HepG2 (cell line): ENCODE data around the gene TDRD9. TPM values are rescaled to one million over a fixed set of nuclear protein-coding genes. Genes with fewer than 3 reads are reported as not detected.

Experiments
- EZH2 ChIP-seq: conservative IDR thresholded peaks from 2 replicates; pipeline ENCODE4 v1.6.1; 2012; ENCODE audit warnings: mild to moderate bottlenecking, low read depth, low read length, moderate library complexity
- FOXK2 ChIP-seq: fragments of 450-650 bp; IDR thresholded peaks from 2 replicates; pipeline ENCODE4 v1.6.1; 2016
- HIVEP1 ChIP-seq: sonication (generic); formaldehyde crosslinking; IDR thresholded peaks from 2 replicates; pipeline ENCODE4 v1.4.0; 2020; ENCODE audit warnings: mild to moderate bottlenecking, missing genetic modification reagents
- TRIM24 ChIP-seq: sonication (generic); formaldehyde crosslinking; IDR thresholded peaks from 2 replicates; pipeline ENCODE4 v1.8.0; 2022; ENCODE audit warnings: mild to moderate bottlenecking, missing genetic modification reagents
- ZBTB40 ChIP-seq, 2 experiments: fragments of 450-650 bp in 1 of 2; sonication (generic) in 1 of 2; formaldehyde crosslinking in 1 of 2; IDR thresholded peaks; 2 replicates each; pipeline versions ENCODE4 v1.6.1 to v1.8.0; 2016 to 2022; ENCODE audit warnings: antibody characterized with exemption in 1 of 2, mild to moderate bottlenecking in 1 of 2, missing genetic modification reagents in 1 of 2
- ZNF256 ChIP-seq: sonication (generic); formaldehyde crosslinking; conservative IDR thresholded peaks from 2 replicates; pipeline ENCODE4 v1.4.0; 2020; ENCODE audit warnings: missing genetic modification reagents
- ZNF7 ChIP-seq: IDR thresholded peaks from 2 replicates; pipeline ENCODE4 v1.6.1; 2016; ENCODE audit warnings: missing biosample characterization, missing genetic modification reagents
- polyA plus RNA-seq, 8 experiments: library from polyadenylated mRNA; depleted of rRNA in 3 of 8; stranded (reverse) in 7 of 8; unstranded in 1 of 8; fragments of >200 nt; fragmentation: Illumina TruSeq in 4 of 8; extraction: Trizol in 4 of 8; gene quantifications; 2 replicates each; pipeline versions ENCODE4 v1.2.1 to v1.2.3, GENCODE V29; 2011 to 2016; ENCODE audit warnings: low read depth in 4 of 8, missing spikeins in 1 of 8, mixed read lengths in 1 of 8; ENCODE audit not compliant: insufficient read depth in 1 of 8
- total RNA-seq, 5 experiments: library from RNA; depleted of rRNA; stranded (reverse); fragments of >200 nt; fragmentation: Illumina TruSeq; extraction: Trizol; gene quantifications; 2 replicates each; pipeline ENCODE4 v1.2.3, GENCODE V29; 2016; ENCODE audit warnings: low read depth in 1 of 5
- TF ChIP-seq, protein P1 (sequence below): sonication (generic); formaldehyde crosslinking; IDR thresholded peaks from 2 replicates; pipeline ENCODE4 v1.5.0; 2020; ENCODE audit warnings: mild to moderate bottlenecking, missing genetic modification reagents, borderline replicate concordance
- TF ChIP-seq, protein P2 (sequence below): sonication (generic); formaldehyde crosslinking; IDR thresholded peaks from 2 replicates; pipeline ENCODE4 v1.9.0; 2021; ENCODE audit warnings: missing genetic modification reagents, mild to moderate bottlenecking, borderline replicate concordance

The TDRD9 gene
- total and polyA plus RNA-seq, 2 of the 13 experiments (the other 11 are each of a cell fraction or from before 2014, with no cell fraction given): not detected

DNA sequence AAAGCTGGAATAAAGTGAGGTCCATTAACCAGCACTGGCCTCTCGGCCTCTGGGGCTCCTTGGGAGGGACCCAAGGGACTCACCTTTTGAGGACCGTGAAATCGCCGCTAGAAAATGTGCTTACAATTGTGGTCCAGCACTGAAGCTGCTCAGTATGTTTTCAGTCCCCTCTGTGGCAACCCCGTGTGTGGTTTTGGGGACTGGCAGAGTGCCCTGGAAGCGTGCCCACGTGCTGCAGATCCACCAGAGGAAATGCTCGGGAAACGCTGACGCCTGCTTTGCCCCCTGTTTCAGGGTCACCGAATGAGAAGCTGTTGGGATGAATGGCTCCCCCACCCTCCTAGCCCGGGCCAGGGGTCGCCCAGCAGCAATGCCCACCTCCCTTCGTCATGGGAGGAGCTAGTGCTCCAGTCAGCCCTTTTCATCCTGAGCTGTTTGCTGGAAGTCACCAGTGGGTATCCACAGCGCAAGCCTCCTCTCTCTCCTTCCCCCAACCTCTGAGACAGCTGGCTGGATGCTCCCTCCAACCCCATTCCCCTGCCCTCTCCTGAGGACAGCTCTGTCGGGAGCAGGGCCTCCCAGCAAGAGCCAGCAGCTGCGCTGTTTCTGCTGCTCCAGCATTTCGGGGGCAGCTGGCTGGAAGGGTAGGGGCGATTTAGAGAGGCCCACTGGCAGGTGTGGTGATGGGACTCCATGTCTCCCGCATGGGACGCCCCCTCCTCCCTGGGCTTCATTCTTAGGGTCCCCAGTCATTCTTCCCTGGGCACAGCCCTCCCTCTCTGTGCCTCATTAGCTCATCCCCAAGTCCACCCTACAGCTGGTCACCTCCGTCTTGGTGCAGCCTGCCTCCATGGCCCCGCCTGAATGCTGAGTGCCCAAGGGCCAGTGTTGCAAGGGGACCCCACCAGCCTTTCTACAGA is 47.6 kb upstream of the TDRD9 start (continued):
- TF ChIP-seq, protein P1, sequence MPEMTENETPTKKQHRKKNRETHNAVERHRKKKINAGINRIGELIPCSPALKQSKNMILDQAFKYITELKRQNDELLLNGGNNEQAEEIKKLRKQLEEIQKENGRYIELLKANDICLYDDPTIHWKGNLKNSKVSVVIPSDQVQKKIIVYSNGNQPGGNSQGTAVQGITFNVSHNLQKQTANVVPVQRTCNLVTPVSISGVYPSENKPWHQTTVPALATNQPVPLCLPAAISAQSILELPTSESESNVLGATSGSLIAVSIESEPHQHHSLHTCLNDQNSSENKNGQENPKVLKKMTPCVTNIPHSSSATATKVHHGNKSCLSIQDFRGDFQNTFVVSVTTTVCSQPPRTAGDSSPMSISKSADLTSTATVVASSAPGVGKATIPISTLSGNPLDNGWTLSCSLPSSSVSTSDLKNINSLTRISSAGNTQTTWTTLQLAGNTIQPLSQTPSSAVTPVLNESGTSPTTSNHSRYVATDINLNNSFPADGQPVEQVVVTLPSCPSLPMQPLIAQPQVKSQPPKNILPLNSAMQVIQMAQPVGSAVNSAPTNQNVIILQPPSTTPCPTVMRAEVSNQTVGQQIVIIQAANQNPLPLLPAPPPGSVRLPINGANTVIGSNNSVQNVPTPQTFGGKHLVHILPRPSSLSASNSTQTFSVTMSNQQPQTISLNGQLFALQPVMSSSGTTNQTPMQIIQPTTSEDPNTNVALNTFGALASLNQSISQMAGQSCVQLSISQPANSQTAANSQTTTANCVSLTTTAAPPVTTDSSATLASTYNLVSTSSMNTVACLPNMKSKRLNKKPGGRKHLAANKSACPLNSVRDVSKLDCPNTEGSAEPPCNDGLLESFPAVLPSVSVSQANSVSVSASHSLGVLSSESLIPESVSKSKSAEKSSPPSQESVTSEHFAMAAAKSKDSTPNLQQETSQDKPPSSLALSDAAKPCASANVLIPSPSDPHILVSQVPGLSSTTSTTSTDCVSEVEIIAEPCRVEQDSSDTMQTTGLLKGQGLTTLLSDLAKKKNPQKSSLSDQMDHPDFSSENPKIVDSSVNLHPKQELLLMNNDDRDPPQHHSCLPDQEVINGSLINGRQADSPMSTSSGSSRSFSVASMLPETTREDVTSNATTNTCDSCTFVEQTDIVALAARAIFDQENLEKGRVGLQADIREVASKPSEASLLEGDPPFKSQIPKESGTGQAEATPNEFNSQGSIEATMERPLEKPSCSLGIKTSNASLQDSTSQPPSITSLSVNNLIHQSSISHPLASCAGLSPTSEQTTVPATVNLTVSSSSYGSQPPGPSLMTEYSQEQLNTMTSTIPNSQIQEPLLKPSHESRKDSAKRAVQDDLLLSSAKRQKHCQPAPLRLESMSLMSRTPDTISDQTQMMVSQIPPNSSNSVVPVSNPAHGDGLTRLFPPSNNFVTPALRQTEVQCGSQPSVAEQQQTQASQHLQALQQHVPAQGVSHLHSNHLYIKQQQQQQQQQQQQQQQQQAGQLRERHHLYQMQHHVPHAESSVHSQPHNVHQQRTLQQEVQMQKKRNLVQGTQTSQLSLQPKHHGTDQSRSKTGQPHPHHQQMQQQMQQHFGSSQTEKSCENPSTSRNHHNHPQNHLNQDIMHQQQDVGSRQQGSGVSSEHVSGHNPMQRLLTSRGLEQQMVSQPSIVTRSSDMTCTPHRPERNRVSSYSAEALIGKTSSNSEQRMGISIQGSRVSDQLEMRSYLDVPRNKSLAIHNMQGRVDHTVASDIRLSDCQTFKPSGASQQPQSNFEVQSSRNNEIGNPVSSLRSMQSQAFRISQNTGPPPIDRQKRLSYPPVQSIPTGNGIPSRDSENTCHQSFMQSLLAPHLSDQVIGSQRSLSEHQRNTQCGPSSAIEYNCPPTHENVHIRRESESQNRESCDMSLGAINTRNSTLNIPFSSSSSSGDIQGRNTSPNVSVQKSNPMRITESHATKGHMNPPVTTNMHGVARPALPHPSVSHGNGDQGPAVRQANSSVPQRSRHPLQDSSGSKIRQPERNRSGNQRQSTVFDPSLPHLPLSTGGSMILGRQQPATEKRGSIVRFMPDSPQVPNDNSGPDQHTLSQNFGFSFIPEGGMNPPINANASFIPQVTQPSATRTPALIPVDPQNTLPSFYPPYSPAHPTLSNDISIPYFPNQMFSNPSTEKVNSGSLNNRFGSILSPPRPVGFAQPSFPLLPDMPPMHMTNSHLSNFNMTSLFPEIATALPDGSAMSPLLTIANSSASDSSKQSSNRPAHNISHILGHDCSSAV (CRISPR knock-in tag): no peak
- TF ChIP-seq ZNF7 (CRISPR knock-in tag): no peak
- TF ChIP-seq HIVEP1 (CRISPR knock-in tag): no peak
- TF ChIP-seq ZNF256 (CRISPR knock-in tag): no peak
- TF ChIP-seq EZH2: no peak
- TF ChIP-seq ZBTB40 (IDR thresholded peaks at IDR 0.05): no peak
- TF ChIP-seq ZBTB40 (CRISPR knock-in tag; IDR thresholded peaks at IDR 0.05): 0 out of 2 replicates have a peak, but pooled peaks have one; percentile 6
- TF ChIP-seq TRIM24 (CRISPR knock-in tag): no peak
- TF ChIP-seq, protein P2, sequence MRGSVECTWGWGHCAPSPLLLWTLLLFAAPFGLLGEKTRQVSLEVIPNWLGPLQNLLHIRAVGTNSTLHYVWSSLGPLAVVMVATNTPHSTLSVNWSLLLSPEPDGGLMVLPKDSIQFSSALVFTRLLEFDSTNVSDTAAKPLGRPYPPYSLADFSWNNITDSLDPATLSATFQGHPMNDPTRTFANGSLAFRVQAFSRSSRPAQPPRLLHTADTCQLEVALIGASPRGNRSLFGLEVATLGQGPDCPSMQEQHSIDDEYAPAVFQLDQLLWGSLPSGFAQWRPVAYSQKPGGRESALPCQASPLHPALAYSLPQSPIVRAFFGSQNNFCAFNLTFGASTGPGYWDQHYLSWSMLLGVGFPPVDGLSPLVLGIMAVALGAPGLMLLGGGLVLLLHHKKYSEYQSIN: no peak
- TF ChIP-seq FOXK2: no peak
